K562 (cell line): ENCODE data around the gene MOCOS. TPM values are rescaled to one million over a fixed set of nuclear protein-coding genes. Genes with fewer than 3 reads are reported as not detected.

Source experiments
- ATAC-seq: fragments of 200-7000 bp; cut with Tn5 transposase; 3 replicates; pipeline ENCODE4 v1.9.1; 2020; ENCODE audit warnings: moderate library complexity
- BruUV-seq: library from RNA; stranded (reverse); fragments of 400-500 nt; replicated peaks from 2 replicates; lab custom pipeline; 2021; lab: Mats Ljungman, UMichigan
- CTCF ChIA-PET: fragments of 300-600 bp; formaldehyde crosslinking; extraction: SDS; loops from one replicate; lab custom pipeline; 2021; ENCODE audit warnings: low intra/inter-chr PET ratio; lab: Yijun Ruan, JAX
- POLR2A ChIA-PET: fragments of 300-600, 350-650 bp; sonication (Branson Sonifier 250); formaldehyde crosslinking; extraction: SDS; loops from one replicate; lab custom pipeline; 2021; ENCODE audit warnings: antibody characterized with exemption, inconsistent platforms; lab: Yijun Ruan, JAX
- DNase-seq, 4 experiments: peaks; one replicate each; pipeline versions ENCODE4 v3.0.0 to v3.0.0-alpha.2; 2011 to 2018; ENCODE audit warnings: low spot score in 3 of 4, mixed read lengths in 3 of 4; ENCODE audit errors: extremely low read depth in 1 of 4
- FAIRE-seq: peaks from 2 replicates; lab custom pipeline; 2011; peaks lifted over from hg19 to GRCh38; lab: Jason Lieb, UNC
- H2AFZ ChIP-seq: 2 replicates; pipeline ENCODE4 v1.6.0; 2011; ENCODE audit warnings: low read depth, low read length, control low read depth, inconsistent platforms
- H3K27ac ChIP-seq: fragments of 200-600 bp; 3 replicates; pipeline ENCODE4 v1.8.0; 2011; ENCODE audit warnings: low read depth, mild to moderate bottlenecking, control low read depth, inconsistent platforms, low read length, moderate library complexity, mixed read lengths; ENCODE audit errors: extremely low read depth
- H3K27me3 ChIP-seq, 2 experiments: fragments of 300-600 bp in 1 of 2; 2 replicates in 1 of 2; 3 replicates in 1 of 2; pipeline versions ENCODE4 v1.6.0 to v1.8.0; 2011; ENCODE audit warnings: inconsistent platforms in 2 of 2, low read length in 2 of 2, mild to moderate bottlenecking in 1 of 2, mixed read lengths in 1 of 2, moderate library complexity in 1 of 2; ENCODE audit not compliant: control insufficient read depth in 2 of 2, insufficient read depth in 2 of 2
- H3K36me3 ChIP-seq: fragments of 300-600 bp; 3 replicates; pipeline ENCODE4 v1.8.0; 2011; ENCODE audit warnings: mild to moderate bottlenecking, low read length, inconsistent platforms; ENCODE audit not compliant: control insufficient read depth, insufficient read depth
- H3K4me1 ChIP-seq, 2 experiments: fragments of 200-600 bp in 1 of 2; replicated peaks in 1 of 2; 2 replicates in 1 of 2; 3 replicates in 1 of 2; pipeline versions ENCODE4 v1.5.1 to v1.8.0; 2011; ENCODE audit warnings: inconsistent platforms in 2 of 2, low read length in 2 of 2, mild to moderate bottlenecking in 1 of 2, mixed read lengths in 1 of 2, moderate library complexity in 1 of 2; ENCODE audit not compliant: control insufficient read depth in 2 of 2, insufficient read depth in 2 of 2
- H3K4me2 ChIP-seq: 2 replicates; pipeline ENCODE4 v1.6.1; 2011; ENCODE audit warnings: low read length, control low read depth, inconsistent platforms, mixed read lengths; ENCODE audit not compliant: insufficient read depth
- H3K4me3 ChIP-seq: fragments of 200-600 bp; sonication (generic), shearing (Covaris generic); 2 replicates; pipeline ENCODE4 v1.5.1; 2016; ENCODE audit warnings: control low read depth, inconsistent platforms
- H3K79me2 ChIP-seq: fragments of 200-600 bp; 3 replicates; pipeline ENCODE4 v1.8.0; 2011; ENCODE audit warnings: low read length, inconsistent platforms; ENCODE audit not compliant: control insufficient read depth, insufficient read depth
- H3K9ac ChIP-seq, 2 experiments: 2 replicates each; pipeline versions ENCODE4 v1.6.0 to v1.6.1; 2011; ENCODE audit warnings: low read depth in 2 of 2, low read length in 2 of 2, control low read depth in 1 of 2, inconsistent platforms in 1 of 2, mild to moderate bottlenecking in 1 of 2, mixed read lengths in 1 of 2; ENCODE audit not compliant: insufficient read depth in 1 of 2
- H3K9me1 ChIP-seq: one replicate; pipeline ENCODE4 v1.6.0; 2011; ENCODE audit warnings: inconsistent platforms, mild to moderate bottlenecking, low read length, moderate library complexity; ENCODE audit not compliant: control insufficient read depth, insufficient read depth
- H3K9me3 ChIP-seq: replicated peaks from 2 replicates; pipeline ENCODE4 v1.5.1; 2011; ENCODE audit warnings: low read depth, low read length, inconsistent platforms; ENCODE audit not compliant: control insufficient read depth, insufficient read depth
- H4K20me1 ChIP-seq: replicated peaks from 2 replicates; pipeline ENCODE4 v1.6.1; 2011; ENCODE audit warnings: low read length, inconsistent platforms, mixed read lengths; ENCODE audit not compliant: control insufficient read depth, insufficient read depth
- ELK3 ChIP-seq: fragments of 450-650 bp; formaldehyde crosslinking; IDR thresholded peaks from 2 replicates; pipeline ENCODE4 v1.4.0; 2020; ENCODE audit warnings: mild to moderate bottlenecking
- GATAD2A ChIP-seq: fragments of 450-650 bp; IDR thresholded peaks from 2 replicates; pipeline ENCODE4 v1.6.1; 2017
- HIVEP1 ChIP-seq: fragments of 250-450 bp; sonication (Bioruptor Pico); IDR thresholded peaks from 2 replicates; pipeline ENCODE4 v1.4.0; 2020; ENCODE audit warnings: mild to moderate bottlenecking
- HOMEZ ChIP-seq: fragments of 250-450 bp; sonication (Bioruptor Pico); IDR thresholded peaks from 2 replicates; pipeline ENCODE4 v1.4.0; 2020; ENCODE audit warnings: mild to moderate bottlenecking, moderate library complexity
- POU5F1 ChIP-seq: fragments of 150-350 bp; IDR thresholded peaks from 2 replicates; pipeline ENCODE4 v1.6.1; 2014; ENCODE audit warnings: borderline replicate concordance, low read length, low read depth, mild to moderate bottlenecking; ENCODE audit not compliant: partially characterized antibody
- TOE1 ChIP-seq, 2 experiments: fragments of 450-650 bp in 1 of 2; sonication (generic) in 1 of 2; formaldehyde crosslinking in 1 of 2; IDR thresholded peaks; 2 replicates each; pipeline versions ENCODE4 v1.7.1 to v1.8.0; 2016 to 2022; ENCODE audit warnings: borderline replicate concordance in 2 of 2, mild to moderate bottlenecking in 2 of 2, antibody characterized with exemption in 1 of 2, inconsistent platforms in 1 of 2, low read depth in 1 of 2, missing genetic modification reagents in 1 of 2, moderate library complexity in 1 of 2
- ZNF384 ChIP-seq: IDR thresholded peaks from 2 replicates; pipeline ENCODE4 v1.6.1; 2012; ENCODE audit warnings: low read depth, low read length, improper control_type of control experiment
- WGBS: fragments of 100-300 bp; shearing (Covaris generic); methylation state at CpG from one replicate; pipeline ENCODE4 v1.1.6; 2016; ENCODE audit warnings: low coverage, mixed read lengths; ENCODE audit not compliant: insufficient coverage; ENCODE audit errors: missing lambda C conversion rate; 5-methylcytosine and 5-hydroxymethylcytosine counted together
- in situ Hi-C: fragments of 300-500 bp; cut with MboI; formaldehyde crosslinking; loops from 4 replicates; pipeline ENCODE4 v1.15.0; 2018; ENCODE audit warnings: inconsistent platforms, mixed read lengths
- intact Hi-C: fragments of 100-400 bp; cut with micrococcal nuclease; formaldehyde crosslinking; loops from 2 replicates; pipeline ENCODE4 v1.14.2; 2022
- polyA plus RNA-seq, 8 experiments: library from polyadenylated mRNA; depleted of rRNA in 4 of 8; stranded (reverse) in 5 of 8; unstranded in 3 of 8; fragments of >200 nt; fragmentation: Nextera tagmentation in 2 of 8; fragmentation: Illumina TruSeq in 1 of 8; extraction: Ambion mirVana in 2 of 8; extraction: Trizol in 1 of 8; gene quantifications; 2 replicates each; pipeline versions ENCODE4 v1.2.1 to v1.2.3, GENCODE V29; 2011 to 2014; ENCODE audit warnings: inconsistent platforms in 1 of 8, missing spikeins in 1 of 8
- total RNA-seq, 7 experiments: library from RNA; depleted of rRNA in 6 of 7; stranded (reverse); fragments of >200 nt in 6 of 7; fragmentation: Illumina TruSeq in 2 of 7; extraction: Trizol in 2 of 7; gene quantifications; 2 replicates each; pipeline versions ENCODE4 v1.2.1 to v1.2.3, GENCODE V29; 2011 to 2021; ENCODE audit warnings: low replicate concordance in 1 of 7
- TF ChIP-seq, protein P1 (sequence below), 2 experiments: fragments of 250-450 bp in 1 of 2; fragments of 450-650 bp in 1 of 2; sonication (Bioruptor Pico) in 1 of 2; IDR thresholded peaks; 2 replicates each; pipeline versions ENCODE4 v1.6.1 to v1.8.0; 2016 to 2021; ENCODE audit warnings: mild to moderate bottlenecking in 2 of 2, moderate library complexity in 2 of 2, missing compliant biosample characterization in 1 of 2, missing genetic modification characterization in 1 of 2

MOCOS gene
- total and polyA plus RNA-seq, 9 of the 15 experiments (the other 6 are each of a cell fraction or from before 2014, with no cell fraction given): 4.5 to 12.4 (median 9.1) TPM

DNA sequence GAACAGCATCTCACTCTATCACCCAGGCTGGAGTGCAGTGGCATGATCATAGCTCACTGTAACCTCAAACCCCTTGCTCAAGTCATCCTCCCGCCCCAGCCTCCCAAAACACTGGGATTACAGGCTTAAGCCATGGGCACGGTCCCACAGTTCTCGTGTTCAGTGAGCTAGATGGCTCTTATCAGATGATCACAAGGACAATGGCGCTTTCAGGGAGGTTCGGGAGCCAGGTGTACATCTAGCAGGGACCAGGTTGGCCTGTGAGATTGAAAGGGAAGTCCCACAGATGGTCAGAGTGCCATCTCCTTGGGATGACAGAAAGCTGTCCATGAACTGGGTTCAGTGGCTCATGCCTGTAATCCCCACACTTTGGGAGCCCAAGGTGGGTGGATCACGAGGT, 96.2 kb downstream of the MOCOS start:
- Histone ChIP-seq H3K79me2 (no peaks in the 10 kb centered on the region), H3K4me2 (no peak overlapping the region), H3K27me3 (peaks cover 3 to 17% of the 10 kb centered on the region in 2 experiments; a peak in 3 of 5 replicates), H3K4me1 (no peaks in the 10 kb centered on the region), H3K9me3 (no peaks in the 10 kb centered on the region), H3K36me3 (no peaks in the 10 kb centered on the region), H3K9ac (no peak overlapping the region), H2AFZ (no peak overlapping the region), H3K9me1 (no peaks in the 10 kb centered on the region), H3K4me3 (no peak overlapping the region), H3K27ac (no peak overlapping the region), H4K20me1 (no peaks in the 10 kb centered on the region)
- FAIRE-seq (no peak), DNase-seq (no peak), ATAC-seq (no peak)
- WGBS: 0% methylated on average over 6 of the region's 6 CpGs
- ChIA-PET CTCF (interaction anchor here (0.5 to 4.2 kb wide), 3 partner anchors 185 to 266 kb away, joined by 5 to 74 read pairs (median 36); no protein-coding TSS in a partner anchor), POLR2A (interaction anchor here (0.6 kb wide), 1 partner anchor 114 kb away, joined by 3 read pairs; no protein-coding TSS in a partner anchor)
- intact Hi-C loops: loop anchor here (5.0 to 10.0 kb wide), 2 partner anchors 474 to 879 kb away; no protein-coding TSS in a partner anchor
- in situ Hi-C loops: loop anchor here (5.0 kb wide), 3 partner anchors 181 to 526 kb away; no protein-coding TSS in a partner anchor
- TF ChIP-seq TOE1 (IDR thresholded peaks at IDR 0.05; ENCODE audit: borderline replicate concordance): no peak
- TF ChIP-seq TOE1 (CRISPR knock-in tag; IDR thresholded peaks at IDR 0.05; ENCODE audit: borderline replicate concordance, low read depth): no peak
- TF ChIP-seq GATAD2A: no peak
- BruUV-seq: no TSS peak

GRCh38 chr18:36284268-36284667, 97.0 kb downstream of the MOCOS start:
- POLR2A ChIA-PET: interaction anchor here (0.6 to 0.7 kb wide), 3 partner anchors 154 to 1402 kb away, joined by 3 read pairs; no protein-coding TSS in a partner anchor
- Histone ChIP-seq H3K9me1 (no peaks in the 10 kb centered on the region), H3K79me2 (no peaks in the 10 kb centered on the region), H3K27ac (no peak overlapping the region), H3K4me3 (no peak overlapping the region), H3K4me2 (no peak overlapping the region), H3K36me3 (no peaks in the 10 kb centered on the region), H3K4me1 (no peaks in the 10 kb centered on the region), H3K9me3 (no peaks in the 10 kb centered on the region), H2AFZ (no peak overlapping the region), H3K9ac (no peak overlapping the region), H3K27me3 (peaks cover 3 to 17% of the 10 kb centered on the region in 2 experiments; a peak in 3 of 5 replicates), H4K20me1 (no peaks in the 10 kb centered on the region)
- TF ChIP-seq POU5F1 (no peak), HIVEP1 (CRISPR knock-in tag) (no peak), HOMEZ (CRISPR knock-in tag) (no peak), ELK3 (no peak), ZNF384 (no peak)
- TF ChIP-seq, protein P1, sequence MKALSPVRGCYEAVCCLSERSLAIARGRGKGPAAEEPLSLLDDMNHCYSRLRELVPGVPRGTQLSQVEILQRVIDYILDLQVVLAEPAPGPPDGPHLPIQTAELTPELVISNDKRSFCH (CRISPR knock-in tag; IDR thresholded peaks at IDR 0.05): no peak
- TF ChIP-seq, protein P1 (tag; IDR thresholded peaks at IDR 0.05): no peak
- DNase-seq (no peak), FAIRE-seq (no peak), ATAC-seq (peak; percentile 35; the same call in 2 of the 3 replicates)
- BruUV-seq: no TSS peak
- CTCF ChIA-PET: interaction anchor here (0.8 to 4.2 kb wide), 5 partner anchors 72 to 527 kb away, joined by 3 to 74 read pairs (median 17); no protein-coding TSS in a partner anchor
- intact Hi-C loops (loop anchor here (1.0 to 10.0 kb wide), 6 partner anchors 97 to 879 kb away; partner anchors contain the start of gene MOCOS), in situ Hi-C loops (loop anchor here (5.0 kb wide), 3 partner anchors 182 to 527 kb away; no protein-coding TSS in a partner anchor)
- WGBS: 0% methylated on average over 4 of the region's 4 CpGs
